Gastrocnemius medialis (tissue), 4 donors: ENCODE results near the gene GDPD5. TPM values are rescaled to one million over a fixed set of nuclear protein-coding genes. Genes with fewer than 3 reads are reported as not detected.

Source experiments
- ATAC-seq, 2 donors: fragments of 150-250 bp; one replicate each; pipeline ENCODE4 v1.9.1; 2016
- DNase-seq, 2 donors: peaks; one replicate each; pipeline ENCODE4 v3.0.0-alpha.2; 2019
- H3K27ac ChIP-seq, 4 donors: fragments of 200-600 bp; sonication (generic); 1 replicate in 1 of 4; 2 replicates in 3 of 4; pipeline ENCODE4 v1.5.1; 2016 to 2018; ENCODE audit warnings: mild to moderate bottlenecking in 2 of 4, moderate library complexity in 1 of 4
- H3K27me3 ChIP-seq, 3 donors: fragments of 200-600 bp; sonication (generic) in 2 of 3; 1 replicate in 1 of 3; 2 replicates in 2 of 3; pipeline versions ENCODE4 v1.5.1 to v1.6.0; 2016 to 2019; ENCODE audit warnings: mild to moderate bottlenecking in 1 of 3, moderate library complexity in 1 of 3
- H3K36me3 ChIP-seq, 2 donors: fragments of 200-600 bp; sonication (generic) in 1 of 2; one replicate each; pipeline ENCODE4 v1.5.1; 2017 to 2018
- H3K4me1 ChIP-seq, 2 donors: fragments of 200-600 bp; sonication (generic) in 1 of 2; one replicate each; pipeline ENCODE4 v1.5.1; 2016 to 2017; ENCODE audit warnings: mild to moderate bottlenecking in 2 of 2
- H3K4me3 ChIP-seq, 4 donors: fragments of 200-600 bp; sonication (generic) in 3 of 4; 1 replicate in 1 of 4; 2 replicates in 3 of 4; pipeline ENCODE4 v1.5.1; 2016 to 2019; ENCODE audit warnings: mild to moderate bottlenecking in 2 of 4
- H3K9me3 ChIP-seq, 3 donors: fragments of 200-600 bp; sonication (generic) in 2 of 3; 1 replicate in 1 of 3; 2 replicates in 2 of 3; pipeline ENCODE4 v1.5.1; 2016 to 2019
- CTCF ChIP-seq, 5 experiments: fragments of 450-650 bp in 3 of 5; fragments of 200-600 bp in 2 of 5; sonication (generic) in 2 of 5; IDR thresholded peaks in 4 of 5; conservative IDR thresholded peaks in 1 of 5; 1 replicate in 4 of 5; 2 replicates in 1 of 5; pipeline ENCODE4 v1.5.1; 2016 to 2019; ENCODE audit warnings: antibody characterized with exemption in 5 of 5, mild to moderate bottlenecking in 3 of 5, moderate library complexity in 3 of 5
- POLR2A ChIP-seq, 2 donors: fragments of 450-650 bp; IDR thresholded peaks; one replicate each; pipeline ENCODE4 v1.6.1; 2017; ENCODE audit warnings: antibody characterized with exemption in 2 of 2, mild to moderate bottlenecking in 2 of 2, moderate library complexity in 2 of 2
- in situ Hi-C, 4 donors: fragments of 200-750 bp; cut with MboI; loops; one replicate each; pipeline versions ENCODE4 v1.15.0 to v1.8.0; 2017; ENCODE audit warnings: low sequenced_read_pairs in 4 of 4
- intact Hi-C: fragments of 100-400 bp; cut with DNase I; formaldehyde crosslinking; loops from one replicate; pipeline ENCODE4 v1.15.1; 2023; ENCODE audit warnings: low total_unique reads
- total RNA-seq, 4 donors: library from RNA; depleted of rRNA; stranded (reverse); fragments of >200 nt; gene quantifications; one replicate each; pipeline versions ENCODE4 v1.1.0 to v1.2.3, GENCODE V29; 2016

Gene GDPD5
- total RNA-seq, 4 donors from 2014 or later = 5.6 to 12.6 (median 11.2) TPM

- Histone ChIP-seq H3K27ac (no peak overlapping the region), H3K9me3 (no peaks in the 10 kb centered on the region), H3K36me3 (no peaks in the 10 kb centered on the region), H3K27me3 (no peaks in the 10 kb centered on the region), H3K4me1 (peaks cover 17 to 28% of the 10 kb centered on the region in 2 donors), H3K4me3 (no peak overlapping the region)
- ATAC-seq (peak; percentile 53 to 77), DNase-seq (no peak)
- in situ Hi-C loops (no loop called here), intact Hi-C loops (no loop called here)
- no peak for TF ChIP-seq CTCF (IDR thresholded peaks at IDR 0.05 in 4 of 5, conservative IDR thresholded peaks at IDR 0.05 in 1 of 5)
Observed at GRCh38 chr11:75518771-75519653, 6.7 kb downstream of the GDPD5 start.

GRCh38 chr11:75518204-75518549 is 7.6 kb downstream of the GDPD5 start:
- no peaks in the 10 kb centered on the region for H3K27me3 ChIP-seq
- H3K4me1 ChIP-seq = peaks cover 13 to 20% of the 10 kb centered on the region in 2 donors
- no peak for TF ChIP-seq CTCF (IDR thresholded peaks at IDR 0.05 in 4 of 5, conservative IDR thresholded peaks at IDR 0.05 in 1 of 5)
- no peak for TF ChIP-seq POLR2A (IDR thresholded peaks at IDR 0.05)
- intact Hi-C loops = no loop called here
- no peak overlapping the region for H3K27ac ChIP-seq
- H3K9me3 ChIP-seq = no peaks in the 10 kb centered on the region
- DNase-seq = no peak
- in situ Hi-C loops = no loop called here
- ATAC-seq = no peak
- H3K36me3 ChIP-seq = no peaks in the 10 kb centered on the region
- no peak overlapping the region for H3K4me3 ChIP-seq

GRCh38 chr11:75516886-75517285 is 8.9 kb downstream of the GDPD5 start:
- peaks cover 12 to 18% of the 10 kb centered on the region in 2 donors for H3K4me1 ChIP-seq
- in situ Hi-C loops = no loop called here
- H3K4me3 ChIP-seq = no peak overlapping the region
- no peak for TF ChIP-seq POLR2A (IDR thresholded peaks at IDR 0.05)
- H3K27ac ChIP-seq = no peak overlapping the region
- intact Hi-C loops = no loop called here
- no peaks in the 10 kb centered on the region for H3K27me3 ChIP-seq
- no peaks in the 10 kb centered on the region for H3K36me3 ChIP-seq
- no peak for ATAC-seq
- no peak for DNase-seq
- H3K9me3 ChIP-seq = no peaks in the 10 kb centered on the region

- no peaks in the 10 kb centered on the region for H3K36me3 ChIP-seq
- in situ Hi-C loops = no loop called here
- no peaks in the 10 kb centered on the region for H3K9me3 ChIP-seq
- H3K4me3 ChIP-seq = no peak overlapping the region
- ATAC-seq = no peak
- H3K27me3 ChIP-seq = no peaks in the 10 kb centered on the region
- intact Hi-C loops = no loop called here
- no peak for TF ChIP-seq CTCF (IDR thresholded peaks at IDR 0.05 in 4 of 5, conservative IDR thresholded peaks at IDR 0.05 in 1 of 5)
- TF ChIP-seq POLR2A (IDR thresholded peaks at IDR 0.05) = no peak
- H3K27ac ChIP-seq = no peak overlapping the region
- DNase-seq = no peak
- peaks cover 11 to 16% of the 10 kb centered on the region in 2 donors for H3K4me1 ChIP-seq
Observed at GRCh38 chr11:75516140-75516539, 9.6 kb downstream of the GDPD5 start.

GRCh38 chr11:75514596-75514995 is 11.1 kb downstream of the GDPD5 start:
- peaks cover 4 to 12% of the 10 kb centered on the region in 2 donors for H3K4me1 ChIP-seq
- no peaks in the 10 kb centered on the region for H3K36me3 ChIP-seq
- H3K9me3 ChIP-seq = no peaks in the 10 kb centered on the region
- TF ChIP-seq CTCF (IDR thresholded peaks at IDR 0.05 in 4 of 5, conservative IDR thresholded peaks at IDR 0.05 in 1 of 5) (no peak), POLR2A (IDR thresholded peaks at IDR 0.05) (no peak)
- in situ Hi-C loops = no loop called here
- intact Hi-C loops = no loop called here
- ATAC-seq (no peak), DNase-seq (no peak)
- H3K4me3 ChIP-seq = no peak overlapping the region
- H3K27ac ChIP-seq = no peak overlapping the region
- no peaks in the 10 kb centered on the region for H3K27me3 ChIP-seq
